ENCODE results near the gene UNC5B. TPM values are rescaled to one million over a fixed set of nuclear protein-coding genes. Genes with fewer than 3 reads are reported as not detected.
A peak's percentile ranks its signal among the peaks of the same experiment; 100 is the strongest.

UNC5B gene
- total and polyA plus RNA-seq, 2 experiments from 2014 or later = 2.7 to 6.5 TPM

DNA sequence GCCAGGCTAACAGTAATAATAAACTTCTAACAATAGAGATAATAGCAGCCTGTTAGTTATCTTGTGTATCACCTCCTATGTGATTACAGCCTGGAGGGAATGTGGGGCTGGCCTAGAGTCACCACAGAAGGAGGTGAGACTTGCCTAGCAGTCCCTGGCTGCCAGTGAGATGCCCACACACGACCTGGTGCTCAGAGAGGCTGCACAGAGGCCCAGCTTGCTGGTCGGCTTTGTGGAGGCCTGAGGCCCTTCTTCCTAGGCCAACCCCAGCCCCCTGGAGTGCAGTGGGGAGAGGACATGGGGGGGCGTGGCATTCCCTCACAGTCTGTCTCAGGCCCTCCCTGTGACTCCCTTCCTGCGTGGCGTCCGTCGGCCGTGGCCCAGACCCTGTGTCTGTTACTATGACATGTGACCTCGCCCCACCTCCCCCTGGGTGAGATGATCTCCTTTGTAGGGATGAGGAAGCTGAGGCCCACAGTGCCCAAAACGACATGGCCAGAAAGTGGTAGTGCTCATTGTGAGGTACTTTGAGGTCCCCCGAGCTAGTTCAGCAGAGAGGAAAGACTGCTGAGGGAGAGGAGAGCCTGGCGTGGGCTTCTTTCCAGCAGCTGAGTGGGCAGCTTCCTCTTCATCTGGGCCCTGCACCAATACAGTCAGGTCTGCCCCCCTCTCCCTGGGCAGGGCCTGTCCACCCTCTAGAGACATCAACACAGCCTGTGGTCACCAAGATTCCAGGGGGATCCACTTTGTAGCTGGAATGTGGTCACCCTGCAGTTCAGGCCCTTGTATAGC lies 29.7 kb downstream of the UNC5B start:
- no peak overlapping the region for H3K4me3 ChIP-seq
- WGBS, 2 experiments (ENCODE audit: low coverage in 1 of 2, low lambda C conversion rate in 2 of 2, missing lambda C conversion rate in 2 of 2) = 81 to 86% methylated on average over 12 of the region's 12 CpGs
- in situ Hi-C loops (cut with MboI) = no loop called here
- TF ChIP-seq EZH2phosphoT487 (IDR thresholded peaks at IDR 0.05; ENCODE audit: insufficient read depth, low read depth) (no peak), EZH2 (IDR thresholded peaks at IDR 0.05; ENCODE audit: insufficient read depth, poor library complexity, severe bottlenecking) (no peak)
- H2AFZ ChIP-seq = no peak overlapping the region
- H3K9ac ChIP-seq = no peak overlapping the region
- no peaks in the 10 kb centered on the region for H3K79me2 ChIP-seq (ENCODE audit: insufficient read depth)
- H3K27me3 ChIP-seq (replicated peaks; ENCODE audit: insufficient read depth) = no peaks in the 10 kb centered on the region
- no peak overlapping the region for H3K4me2 ChIP-seq (ENCODE audit: unreplicated experiment)
- no peaks in the 10 kb centered on the region for H3K9me2 ChIP-seq (ENCODE audit: insufficient read depth)
- DNase-seq = peak; percentile 36
- H3K4me1 ChIP-seq (ENCODE audit: insufficient read depth) = peaks cover 20% of the 10 kb centered on the region
- H3K9me3 ChIP-seq (ENCODE audit: low read depth) = no peaks in the 10 kb centered on the region
- peaks cover 4% of the 10 kb centered on the region; the same call in 1 of the 2 replicates for H3F3A ChIP-seq (ENCODE audit: insufficient read depth)
- H4K20me1 ChIP-seq (ENCODE audit: insufficient read depth) = no peaks in the 10 kb centered on the region
- no peaks in the 10 kb centered on the region for H3K36me3 ChIP-seq (ENCODE audit: low read depth)
- no peak overlapping the region for H3K27ac ChIP-seq

DNA sequence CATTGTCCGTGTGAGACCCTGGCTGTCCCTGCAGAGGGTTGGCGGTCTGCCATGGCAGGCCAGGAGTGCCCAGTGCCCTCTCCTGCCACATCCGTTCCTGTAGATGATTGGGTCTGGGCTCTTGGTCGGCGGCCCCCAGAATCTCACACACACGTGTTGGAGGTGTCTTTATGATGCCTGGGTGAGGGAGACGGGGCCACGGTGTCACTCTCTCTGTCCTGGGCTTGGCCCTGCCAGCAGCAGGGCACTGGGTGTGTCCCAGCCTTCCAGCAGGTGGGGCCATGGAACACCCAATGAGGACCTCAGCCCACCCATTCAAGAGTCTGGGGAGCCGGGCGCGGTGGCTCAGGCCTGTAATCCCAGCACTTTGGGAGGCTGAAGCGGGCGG lies 30.2 kb downstream of the UNC5B start:
- Histone ChIP-seq H4K20me1 (ENCODE audit: insufficient read depth) (no peaks in the 10 kb centered on the region), H3K9me3 (ENCODE audit: low read depth) (no peaks in the 10 kb centered on the region), H3K9ac (no peak overlapping the region), H3K4me1 (ENCODE audit: insufficient read depth) (peaks cover 20% of the 10 kb centered on the region), H3K4me3 (no peak overlapping the region), H3K4me2 (ENCODE audit: unreplicated experiment) (no peak overlapping the region), H2AFZ (no peak overlapping the region), H3K9me2 (ENCODE audit: insufficient read depth) (no peaks in the 10 kb centered on the region), H3K27ac (no peak overlapping the region), H3K36me3 (ENCODE audit: low read depth) (no peaks in the 10 kb centered on the region), H3K27me3 (replicated peaks; ENCODE audit: insufficient read depth) (no peaks in the 10 kb centered on the region), H3K79me2 (ENCODE audit: insufficient read depth) (no peaks in the 10 kb centered on the region), H3F3A (ENCODE audit: insufficient read depth) (peaks cover 4% of the 10 kb centered on the region; the same call in 1 of the 2 replicates)
- DNase-seq = no peak
- no peak for TF ChIP-seq EZH2phosphoT487 (IDR thresholded peaks at IDR 0.05; ENCODE audit: insufficient read depth, low read depth)
- no peak for TF ChIP-seq EZH2 (IDR thresholded peaks at IDR 0.05; ENCODE audit: insufficient read depth, poor library complexity, severe bottlenecking)
- in situ Hi-C loops (cut with MboI) = no loop called here
- 92 to 93% methylated on average over 10 to 13 of the region's 13 CpGs for whole genome bisulfite sequencing, 2 experiments (ENCODE audit: low coverage in 1 of 2, low lambda C conversion rate in 2 of 2, missing lambda C conversion rate in 2 of 2)

- H3K36me3 ChIP-seq (ENCODE audit: low read depth) = no peaks in the 10 kb centered on the region
- no peaks in the 10 kb centered on the region for H4K20me1 ChIP-seq (ENCODE audit: insufficient read depth)
- in situ Hi-C loops (cut with MboI) = no loop called here
- no peak overlapping the region for H2AFZ ChIP-seq
- peak overlapping the region; percentile 58; the same call in 1 of the 2 replicates for H3K9ac ChIP-seq
- H3K27me3 ChIP-seq (replicated peaks; ENCODE audit: insufficient read depth) = no peaks in the 10 kb centered on the region
- peaks cover 4% of the 10 kb centered on the region; the same call in 1 of the 2 replicates for H3F3A ChIP-seq (ENCODE audit: insufficient read depth)
- H3K27ac ChIP-seq = peak overlapping the region; percentile 62
- no peak overlapping the region for H3K4me3 ChIP-seq
- WGBS, 2 experiments (ENCODE audit: low coverage in 1 of 2, low lambda C conversion rate in 2 of 2, missing lambda C conversion rate in 2 of 2) = 40 to 46% methylated on average over 6 of the region's 6 CpGs
- H3K79me2 ChIP-seq (ENCODE audit: insufficient read depth) = no peaks in the 10 kb centered on the region
- no peaks in the 10 kb centered on the region for H3K9me3 ChIP-seq (ENCODE audit: low read depth)
- TF ChIP-seq EZH2 (IDR thresholded peaks at IDR 0.05; ENCODE audit: insufficient read depth, poor library complexity, severe bottlenecking) (no peak), EZH2phosphoT487 (IDR thresholded peaks at IDR 0.05; ENCODE audit: insufficient read depth, low read depth) (no peak)
- peak overlapping the region; percentile 56 for H3K4me2 ChIP-seq (ENCODE audit: unreplicated experiment)
- peaks cover 20% of the 10 kb centered on the region for H3K4me1 ChIP-seq (ENCODE audit: insufficient read depth)
- peak; percentile 85 for DNase-seq
- H3K9me2 ChIP-seq (ENCODE audit: insufficient read depth) = no peaks in the 10 kb centered on the region
Measured at GRCh38 chr10:71243756-71244395, 31.5 kb downstream of the UNC5B start.

DNA sequence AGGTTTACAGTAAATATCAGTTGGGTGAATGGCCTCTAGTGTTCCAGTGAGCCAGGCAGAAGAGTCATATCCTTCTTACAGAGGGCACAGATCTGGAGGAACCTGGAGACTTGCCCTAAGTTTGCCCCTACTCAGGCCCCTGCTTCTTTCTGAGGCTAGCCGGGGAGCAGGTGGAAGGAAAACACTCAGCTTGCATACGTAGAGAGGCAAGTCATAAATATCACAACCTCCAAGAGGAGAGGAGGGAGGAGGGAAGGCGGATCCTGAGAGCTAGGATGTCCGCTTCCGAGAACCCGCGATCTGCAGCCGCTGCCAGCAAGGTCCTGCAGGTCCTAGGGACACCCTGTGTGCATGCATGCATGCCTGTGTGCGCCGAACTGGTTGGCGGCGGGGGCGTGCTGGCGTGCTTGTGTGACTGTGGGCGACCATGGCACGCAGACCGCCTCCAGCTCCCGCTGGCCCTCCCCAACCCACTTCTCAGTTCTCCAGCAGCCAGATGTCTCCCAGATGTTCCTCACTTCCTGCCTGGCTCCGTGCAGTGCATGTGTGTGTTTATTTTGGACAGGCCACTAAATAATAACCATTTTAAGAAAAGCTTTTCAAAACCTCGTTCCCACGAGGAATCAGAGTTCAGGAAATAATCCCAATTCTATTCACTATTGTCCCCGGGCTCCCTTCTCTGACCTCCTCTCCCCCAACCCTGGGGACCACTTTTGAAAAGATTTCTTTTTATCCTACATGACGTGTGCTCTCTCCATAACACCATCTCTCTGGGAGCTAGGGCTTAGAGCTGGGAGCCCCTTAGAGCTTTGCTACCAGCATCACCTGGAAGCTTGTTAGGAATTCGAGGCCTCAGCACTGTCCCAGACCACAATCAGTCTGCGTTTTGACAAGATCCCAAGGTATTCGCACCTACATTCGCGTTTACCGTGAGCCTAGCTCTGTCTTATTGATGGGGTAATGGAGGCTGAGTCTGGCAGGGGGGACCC lies 32.4 kb downstream of the UNC5B start:
- in situ Hi-C loops (cut with MboI) = no loop called here
- 14 to 17% methylated on average over 29 of the region's 29 CpGs for WGBS, 2 experiments (ENCODE audit: low coverage in 1 of 2, low lambda C conversion rate in 2 of 2, missing lambda C conversion rate in 2 of 2)

More for the DNA sequence above, 32.4 kb downstream of the UNC5B start:
- H3F3A ChIP-seq (ENCODE audit: insufficient read depth) = peaks cover 4% of the 10 kb centered on the region; the same call in 1 of the 2 replicates
- H3K9ac ChIP-seq = peak overlapping the region; percentile 58
- peak overlapping the region; percentile 62 for H3K27ac ChIP-seq
- H3K9me3 ChIP-seq (ENCODE audit: low read depth) = no peaks in the 10 kb centered on the region
- no peaks in the 10 kb centered on the region for H3K36me3 ChIP-seq (ENCODE audit: low read depth)
- H2AFZ ChIP-seq = peak overlapping the region; percentile 25
- TF ChIP-seq EZH2 (IDR thresholded peaks at IDR 0.05; ENCODE audit: insufficient read depth, poor library complexity, severe bottlenecking) = no peak
- no peak for TF ChIP-seq EZH2phosphoT487 (IDR thresholded peaks at IDR 0.05; ENCODE audit: insufficient read depth, low read depth)
- H3K27me3 ChIP-seq (replicated peaks; ENCODE audit: insufficient read depth) = no peaks in the 10 kb centered on the region
- no peaks in the 10 kb centered on the region for H3K9me2 ChIP-seq (ENCODE audit: insufficient read depth)
- DNase-seq = peak; percentile 87
- H3K79me2 ChIP-seq (ENCODE audit: insufficient read depth) = no peaks in the 10 kb centered on the region
- H3K4me1 ChIP-seq (ENCODE audit: insufficient read depth) = peaks cover 20% of the 10 kb centered on the region
- H3K4me2 ChIP-seq (ENCODE audit: unreplicated experiment) = peak overlapping the region; percentile 56
- no peaks in the 10 kb centered on the region for H4K20me1 ChIP-seq (ENCODE audit: insufficient read depth)
- H3K4me3 ChIP-seq = peak overlapping the region; percentile 59
